Neural cell (in vitro differentiated cells): ENCODE results near the gene WDR12. TPM values are rescaled to one million over a fixed set of nuclear protein-coding genes. Genes with fewer than 3 reads are reported as not detected.
"Not testable (repeated sequence)": the region's sequence is repeated elsewhere in the genome, so short reads cannot be mapped to it uniquely, and the experiment has no call there.

Experiments used
- H2AFZ ChIP-seq: fragments of 200-600, 300-800 bp; sonication (generic), shearing (Covaris generic); 2 replicates; pipeline ENCODE4 v1.6.0; 2014; ENCODE audit warnings: low read depth, mild to moderate bottlenecking, antibody characterized with exemption, low read length, moderate library complexity
- H3F3A ChIP-seq: fragments of 200-600 bp; shearing (Covaris generic); 2 replicates; pipeline ENCODE4 v1.6.1; 2016; ENCODE audit warnings: mild to moderate bottlenecking, moderate library complexity, mixed read lengths, antibody characterized with exemption, low read length; ENCODE audit not compliant: insufficient read depth, poor library complexity, severe bottlenecking
- H3K27ac ChIP-seq: fragments of 200-600, 300-800 bp; sonication (generic), shearing (Covaris generic); 2 replicates; pipeline ENCODE4 v1.5.1; 2014; ENCODE audit warnings: mild to moderate bottlenecking, low read length, moderate library complexity
- H3K27me3 ChIP-seq: fragments of 300-800, 200-600 bp; sonication (generic), shearing (Covaris generic); 2 replicates; pipeline ENCODE4 v1.6.0; 2014; ENCODE audit warnings: mild to moderate bottlenecking, low read depth, low read length, moderate library complexity; ENCODE audit not compliant: insufficient read depth
- H3K36me3 ChIP-seq: fragments of 300-800, 200-600 bp; sonication (generic), shearing (Covaris generic); 2 replicates; pipeline ENCODE4 v1.5.1; 2014; ENCODE audit warnings: mild to moderate bottlenecking, antibody characterized with exemption, low read length, moderate library complexity; ENCODE audit not compliant: insufficient read depth
- H3K4me2 ChIP-seq: fragments of 300-800, 200-600 bp; sonication (generic), shearing (Covaris generic); 2 replicates; pipeline ENCODE4 v1.6.0; 2014; ENCODE audit warnings: mild to moderate bottlenecking, low read length
- H3K4me3 ChIP-seq: fragments of 300-800, 200-600 bp; sonication (generic), shearing (Covaris generic); 2 replicates; pipeline ENCODE4 v1.5.1; 2014; ENCODE audit warnings: mild to moderate bottlenecking, low read length, moderate library complexity
- H3K79me2 ChIP-seq: fragments of 200-600 bp; shearing (Covaris generic); replicated peaks from 2 replicates; pipeline ENCODE4 v1.6.0; 2014; ENCODE audit warnings: mild to moderate bottlenecking, low read length, moderate library complexity; ENCODE audit not compliant: insufficient read depth
- H3K9ac ChIP-seq: fragments of 300-800, 200-600 bp; sonication (generic), shearing (Covaris generic); 2 replicates; pipeline ENCODE4 v1.6.1; 2016; ENCODE audit warnings: mild to moderate bottlenecking, low read length, mixed read lengths
- H3K9me2 ChIP-seq: fragments of 200-600 bp; shearing (Covaris generic); 2 replicates; pipeline ENCODE4 v1.6.1; 2016; ENCODE audit warnings: mild to moderate bottlenecking, low read length, mixed read lengths; ENCODE audit not compliant: insufficient read depth
- H3K9me3 ChIP-seq: fragments of 200-600, 300-800 bp; sonication (generic), shearing (Covaris generic); 2 replicates; pipeline ENCODE4 v1.6.1; 2016; ENCODE audit warnings: mild to moderate bottlenecking, mixed run types, low read length, moderate library complexity, mixed read lengths
- H4K20me1 ChIP-seq: fragments of 200-600 bp; shearing (Covaris generic); 2 replicates; pipeline ENCODE4 v1.6.1; 2016; ENCODE audit warnings: mild to moderate bottlenecking, mixed run types; ENCODE audit not compliant: insufficient read depth
- EP300 ChIP-seq: fragments of 450-650 bp; conservative IDR thresholded peaks from 2 replicates; pipeline ENCODE4 v1.6.1; 2014; ENCODE audit warnings: antibody characterized with exemption, mild to moderate bottlenecking, moderate library complexity; ENCODE audit not compliant: poor library complexity, severe bottlenecking
- EZH2 ChIP-seq: fragments of 200-600, 300-800 bp; shearing (Covaris generic), sonication (generic); IDR thresholded peaks from 2 replicates; pipeline ENCODE4 v1.6.1; 2014; ENCODE audit warnings: antibody characterized with exemption, low read length, borderline replicate concordance, mild to moderate bottlenecking; ENCODE audit not compliant: insufficient read depth, poor library complexity, severe bottlenecking
- MXI1 ChIP-seq: fragments of 450-650 bp; conservative IDR thresholded peaks from 2 replicates; pipeline ENCODE4 v1.6.1; 2014; ENCODE audit warnings: antibody characterized with exemption, mild to moderate bottlenecking; ENCODE audit not compliant: poor library complexity, severe bottlenecking
- POLR2AphosphoS5 ChIP-seq: IDR thresholded peaks from 2 replicates; pipeline ENCODE4 v1.6.1; 2012
- RAD21 ChIP-seq: fragments of 450-650 bp; conservative IDR thresholded peaks from 2 replicates; pipeline ENCODE4 v1.6.1; 2014; ENCODE audit warnings: antibody characterized with exemption, mild to moderate bottlenecking, moderate library complexity
- SMC3 ChIP-seq: fragments of 450-650 bp; conservative IDR thresholded peaks from 2 replicates; pipeline ENCODE4 v1.6.1; 2014; ENCODE audit warnings: antibody characterized with exemption, mild to moderate bottlenecking, moderate library complexity; ENCODE audit not compliant: poor library complexity
- TAF1 ChIP-seq: IDR thresholded peaks from 2 replicates; pipeline ENCODE4 v1.6.1; 2012; ENCODE audit warnings: low read depth
- polyA plus RNA-seq: library from polyadenylated mRNA; depleted of rRNA; stranded (reverse); fragments of >200 nt; gene quantifications from 2 replicates; pipeline ENCODE4 v1.2.3, GENCODE V29; 2014
- TF ChIP-seq, protein P1 (sequence below): IDR thresholded peaks from 2 replicates; pipeline ENCODE4 v1.6.1; 2012; ENCODE audit warnings: borderline replicate concordance
- TF ChIP-seq, protein P2 (sequence below): fragments of 450-650 bp; IDR thresholded peaks from 2 replicates; pipeline ENCODE4 v1.5.1; 2014; ENCODE audit warnings: antibody characterized with exemption, mild to moderate bottlenecking, moderate library complexity; ENCODE audit not compliant: poor library complexity, severe bottlenecking

WDR12 gene
- polyA plus RNA-seq, 1 donor from 2014 or later: 26.8 TPM

DNA sequence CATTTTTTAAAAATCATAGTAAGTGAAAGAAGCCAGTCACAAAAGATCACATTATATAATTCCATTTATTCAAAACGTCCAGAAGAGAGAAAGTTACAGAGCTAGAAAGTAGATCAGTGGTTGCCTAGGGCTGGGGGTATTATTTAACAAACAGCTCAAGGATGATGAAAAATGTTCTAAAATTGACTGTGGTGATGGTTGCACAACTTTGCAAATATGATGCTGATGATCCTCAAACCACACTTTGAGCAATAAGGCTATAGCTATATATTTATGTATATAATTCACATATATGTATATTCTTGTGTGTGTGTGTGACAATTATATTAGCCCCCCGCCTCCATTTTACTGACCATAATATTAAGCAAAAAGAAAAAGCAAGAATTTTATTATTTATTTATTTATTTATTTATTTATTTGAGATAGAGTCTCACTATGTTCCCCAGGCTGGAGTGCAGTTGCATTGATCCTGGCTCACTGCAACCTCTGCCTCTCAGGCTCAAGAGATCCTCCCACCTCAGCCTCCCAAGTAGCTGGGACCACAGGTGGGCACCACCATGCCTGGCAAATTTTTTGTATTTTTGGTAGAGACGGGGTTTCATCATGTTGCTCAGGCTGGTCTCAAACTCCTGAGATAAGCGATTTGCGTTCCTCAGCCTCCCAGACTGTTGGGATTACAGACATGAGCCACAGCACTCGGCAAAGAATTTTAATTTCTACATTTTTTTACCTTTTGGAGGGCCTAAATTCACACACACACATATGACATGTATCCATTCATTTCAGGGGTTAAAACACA lies 1.9 kb downstream of the WDR12 start:
- H3K9me3 ChIP-seq: no peaks in the 10 kb centered on the region
- H3K79me2 ChIP-seq: peaks cover 26% of the 10 kb centered on the region
- H2AFZ ChIP-seq: no peak overlapping the region
- H3K9me2 ChIP-seq: no peaks in the 10 kb centered on the region
- H3K4me2 ChIP-seq: peak overlapping the region; percentile 97
- H3F3A ChIP-seq: no peaks in the 10 kb centered on the region
- H3K36me3 ChIP-seq: no peaks in the 10 kb centered on the region
- H3K4me3 ChIP-seq: peak overlapping the region; percentile 93
- TF ChIP-seq EP300: no peak
- TF ChIP-seq RAD21: no peak
- TF ChIP-seq EZH2: no peak
- TF ChIP-seq, protein P1, sequence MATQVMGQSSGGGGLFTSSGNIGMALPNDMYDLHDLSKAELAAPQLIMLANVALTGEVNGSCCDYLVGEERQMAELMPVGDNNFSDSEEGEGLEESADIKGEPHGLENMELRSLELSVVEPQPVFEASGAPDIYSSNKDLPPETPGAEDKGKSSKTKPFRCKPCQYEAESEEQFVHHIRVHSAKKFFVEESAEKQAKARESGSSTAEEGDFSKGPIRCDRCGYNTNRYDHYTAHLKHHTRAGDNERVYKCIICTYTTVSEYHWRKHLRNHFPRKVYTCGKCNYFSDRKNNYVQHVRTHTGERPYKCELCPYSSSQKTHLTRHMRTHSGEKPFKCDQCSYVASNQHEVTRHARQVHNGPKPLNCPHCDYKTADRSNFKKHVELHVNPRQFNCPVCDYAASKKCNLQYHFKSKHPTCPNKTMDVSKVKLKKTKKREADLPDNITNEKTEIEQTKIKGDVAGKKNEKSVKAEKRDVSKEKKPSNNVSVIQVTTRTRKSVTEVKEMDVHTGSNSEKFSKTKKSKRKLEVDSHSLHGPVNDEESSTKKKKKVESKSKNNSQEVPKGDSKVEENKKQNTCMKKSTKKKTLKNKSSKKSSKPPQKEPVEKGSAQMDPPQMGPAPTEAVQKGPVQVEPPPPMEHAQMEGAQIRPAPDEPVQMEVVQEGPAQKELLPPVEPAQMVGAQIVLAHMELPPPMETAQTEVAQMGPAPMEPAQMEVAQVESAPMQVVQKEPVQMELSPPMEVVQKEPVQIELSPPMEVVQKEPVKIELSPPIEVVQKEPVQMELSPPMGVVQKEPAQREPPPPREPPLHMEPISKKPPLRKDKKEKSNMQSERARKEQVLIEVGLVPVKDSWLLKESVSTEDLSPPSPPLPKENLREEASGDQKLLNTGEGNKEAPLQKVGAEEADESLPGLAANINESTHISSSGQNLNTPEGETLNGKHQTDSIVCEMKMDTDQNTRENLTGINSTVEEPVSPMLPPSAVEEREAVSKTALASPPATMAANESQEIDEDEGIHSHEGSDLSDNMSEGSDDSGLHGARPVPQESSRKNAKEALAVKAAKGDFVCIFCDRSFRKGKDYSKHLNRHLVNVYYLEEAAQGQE: no peak
- no peak for TF ChIP-seq SMC3
- TF ChIP-seq MXI1: no peak
- H3K27me3 ChIP-seq: no peaks in the 10 kb centered on the region
- H3K27ac ChIP-seq: no peak overlapping the region
- no peaks in the 10 kb centered on the region for H4K20me1 ChIP-seq
- no peak overlapping the region for H3K9ac ChIP-seq

DNA sequence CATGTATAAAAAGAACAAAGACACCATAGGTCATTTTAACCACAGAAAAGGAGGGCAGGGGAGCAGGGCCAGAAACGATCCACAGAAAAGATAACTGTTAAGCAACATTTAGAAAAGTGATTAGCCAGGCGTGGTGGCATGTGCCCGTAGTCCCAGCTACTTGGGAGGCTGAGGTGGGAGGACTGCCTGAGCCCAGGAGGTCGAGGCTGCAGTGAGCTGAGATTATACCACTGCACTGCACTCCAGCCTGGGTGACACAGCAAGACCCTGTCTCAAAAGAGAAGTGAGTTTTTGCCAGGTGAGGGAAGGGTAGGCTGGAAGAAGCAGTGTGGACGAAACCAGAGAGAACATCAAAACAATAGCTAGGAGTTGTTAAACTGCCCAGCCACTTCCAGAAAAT lies 3.3 kb downstream of the WDR12 start:
- no peaks in the 10 kb centered on the region for H3F3A ChIP-seq
- no peak overlapping the region for H3K4me3 ChIP-seq
- H2AFZ ChIP-seq: no peak overlapping the region
- no peaks in the 10 kb centered on the region for H3K9me3 ChIP-seq
- H3K9me2 ChIP-seq: no peaks in the 10 kb centered on the region
- H4K20me1 ChIP-seq: no peaks in the 10 kb centered on the region
- no peak overlapping the region for H3K27ac ChIP-seq
- no peaks in the 10 kb centered on the region for H3K36me3 ChIP-seq
- peaks cover 26% of the 10 kb centered on the region for H3K79me2 ChIP-seq
- H3K27me3 ChIP-seq: no peaks in the 10 kb centered on the region
- no peak overlapping the region for H3K4me2 ChIP-seq
- TF ChIP-seq RAD21: no peak
- no peak for TF ChIP-seq SMC3
- TF ChIP-seq POLR2AphosphoS5: no peak
- TF ChIP-seq MXI1: no peak
- no peak for TF ChIP-seq EP300
- TF ChIP-seq, protein P1: no peak
- TF ChIP-seq EZH2: no peak
- no peak for TF ChIP-seq TAF1
- TF ChIP-seq, protein P2, sequence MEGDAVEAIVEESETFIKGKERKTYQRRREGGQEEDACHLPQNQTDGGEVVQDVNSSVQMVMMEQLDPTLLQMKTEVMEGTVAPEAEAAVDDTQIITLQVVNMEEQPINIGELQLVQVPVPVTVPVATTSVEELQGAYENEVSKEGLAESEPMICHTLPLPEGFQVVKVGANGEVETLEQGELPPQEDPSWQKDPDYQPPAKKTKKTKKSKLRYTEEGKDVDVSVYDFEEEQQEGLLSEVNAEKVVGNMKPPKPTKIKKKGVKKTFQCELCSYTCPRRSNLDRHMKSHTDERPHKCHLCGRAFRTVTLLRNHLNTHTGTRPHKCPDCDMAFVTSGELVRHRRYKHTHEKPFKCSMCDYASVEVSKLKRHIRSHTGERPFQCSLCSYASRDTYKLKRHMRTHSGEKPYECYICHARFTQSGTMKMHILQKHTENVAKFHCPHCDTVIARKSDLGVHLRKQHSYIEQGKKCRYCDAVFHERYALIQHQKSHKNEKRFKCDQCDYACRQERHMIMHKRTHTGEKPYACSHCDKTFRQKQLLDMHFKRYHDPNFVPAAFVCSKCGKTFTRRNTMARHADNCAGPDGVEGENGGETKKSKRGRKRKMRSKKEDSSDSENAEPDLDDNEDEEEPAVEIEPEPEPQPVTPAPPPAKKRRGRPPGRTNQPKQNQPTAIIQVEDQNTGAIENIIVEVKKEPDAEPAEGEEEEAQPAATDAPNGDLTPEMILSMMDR: no peak
- no peak overlapping the region for H3K9ac ChIP-seq

DNA sequence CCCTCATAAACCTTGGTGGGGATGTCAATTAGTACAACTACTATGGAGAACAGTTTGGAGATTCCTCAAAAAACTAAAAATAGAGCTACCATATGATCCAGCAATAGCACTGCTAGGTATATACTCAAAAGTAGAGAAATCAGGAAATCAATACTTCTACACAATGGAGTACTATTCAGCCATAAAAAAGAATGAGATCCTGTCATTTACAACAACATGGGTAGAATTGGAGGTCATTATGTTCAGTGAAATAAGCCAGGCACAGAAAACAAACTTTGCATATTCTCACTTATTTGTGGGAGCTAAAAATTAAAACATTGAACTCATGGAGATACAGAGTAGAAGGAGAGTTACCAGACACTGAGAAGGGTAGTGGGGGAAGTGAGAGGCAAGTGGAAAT lies 6.0 kb downstream of the WDR12 start:
- not testable (repeated sequence) for H4K20me1 ChIP-seq, H3K27ac ChIP-seq, H3K9me2 ChIP-seq, H2AFZ ChIP-seq, H3K9ac ChIP-seq, H3K4me3 ChIP-seq, H3K9me3 ChIP-seq, H3F3A ChIP-seq, H3K27me3 ChIP-seq, H3K4me2 ChIP-seq, H3K36me3 ChIP-seq
- peaks cover 22% of the 10 kb centered on the region for H3K79me2 ChIP-seq
